HuH-7 (cell line): ENCODE measurements around the gene FBN3.

Experiments
- DNase-seq: peaks from one replicate; pipeline ENCODE4 v3.0.0; 2011; ENCODE audit warnings: low spot score

FBN3 gene

DNA sequence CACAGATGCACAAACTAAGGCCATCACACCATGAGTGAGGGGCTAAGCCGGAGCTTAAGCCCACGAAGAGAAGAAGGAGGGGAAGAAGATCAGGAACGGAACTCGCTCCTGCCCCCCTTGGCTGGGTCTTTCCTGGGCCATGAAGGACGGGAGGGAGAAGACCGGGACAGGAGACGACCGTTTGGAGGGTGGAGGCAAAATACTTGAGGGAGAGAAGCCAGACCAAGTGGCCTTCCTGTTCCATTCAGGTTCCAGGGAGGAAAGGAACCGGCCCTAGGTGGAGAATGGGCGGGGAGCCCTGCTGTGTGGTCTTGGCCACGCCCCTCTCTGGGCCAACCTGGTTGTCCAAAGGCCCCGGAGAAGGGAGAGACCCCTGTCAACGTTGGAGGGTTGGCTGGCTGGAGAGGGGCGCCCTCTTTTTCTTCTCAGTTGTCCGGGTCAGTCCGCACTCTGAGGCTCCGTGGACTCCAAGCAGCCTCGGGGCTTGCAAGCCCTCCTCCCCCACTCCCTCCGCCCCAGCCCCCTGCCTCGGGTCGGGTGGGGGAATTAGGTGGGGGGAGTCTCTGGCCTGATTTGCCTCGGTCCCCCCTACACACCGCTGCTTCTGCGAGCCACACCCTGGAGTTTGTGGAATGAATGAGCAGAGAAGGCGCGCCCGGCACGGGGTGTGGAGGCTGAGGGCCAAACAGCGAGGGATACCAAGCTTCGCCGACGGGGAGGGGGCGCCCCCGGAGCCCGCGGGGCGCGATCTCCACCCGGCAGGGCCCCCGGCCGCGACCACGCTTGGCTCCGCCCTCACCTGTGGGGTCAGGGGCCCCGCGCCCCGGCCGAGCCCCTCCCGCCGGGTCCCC lies 757 bp downstream of the FBN3 start:
- DNase-seq, result no peak

DNA sequence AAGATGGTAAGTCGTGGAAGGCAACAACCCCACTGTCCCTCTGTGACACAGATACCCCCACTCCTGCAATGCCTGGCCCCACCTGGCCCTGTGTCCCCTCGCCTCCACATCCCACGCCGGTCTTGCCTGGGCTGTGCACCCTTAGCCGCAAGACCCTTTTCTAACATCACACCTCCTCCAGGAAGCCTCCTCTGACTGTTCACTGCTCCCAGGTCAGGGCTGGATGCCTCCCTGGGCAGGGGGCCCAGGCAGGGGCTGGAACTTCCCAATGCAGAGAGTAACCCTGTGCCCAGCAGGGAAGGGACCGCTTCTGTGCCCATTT lies 1.3 kb downstream of the FBN3 start:
- no peak for DNase-seq

DNA sequence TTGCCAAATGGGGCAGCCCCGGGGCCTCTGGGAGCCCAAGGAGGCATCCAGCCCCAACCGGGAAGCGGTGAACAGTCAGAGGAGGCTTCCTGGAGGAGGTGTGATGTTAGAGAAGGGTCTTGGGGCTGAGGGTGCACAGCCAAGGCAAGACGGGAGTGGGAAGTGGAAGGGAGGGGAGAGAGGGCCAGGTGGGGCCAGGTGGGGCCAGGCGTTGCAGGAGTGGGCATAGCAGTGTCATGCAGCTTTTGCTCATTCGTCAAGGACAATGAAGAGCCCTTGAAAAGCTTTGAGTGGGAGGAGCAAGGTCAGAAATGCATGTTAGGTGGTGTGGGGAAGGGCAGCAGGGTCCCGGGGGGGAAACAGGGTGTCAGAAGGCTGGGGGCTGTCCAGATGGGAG lies 1.8 kb downstream of the FBN3 start:
- no peak for DNase-seq

DNA sequence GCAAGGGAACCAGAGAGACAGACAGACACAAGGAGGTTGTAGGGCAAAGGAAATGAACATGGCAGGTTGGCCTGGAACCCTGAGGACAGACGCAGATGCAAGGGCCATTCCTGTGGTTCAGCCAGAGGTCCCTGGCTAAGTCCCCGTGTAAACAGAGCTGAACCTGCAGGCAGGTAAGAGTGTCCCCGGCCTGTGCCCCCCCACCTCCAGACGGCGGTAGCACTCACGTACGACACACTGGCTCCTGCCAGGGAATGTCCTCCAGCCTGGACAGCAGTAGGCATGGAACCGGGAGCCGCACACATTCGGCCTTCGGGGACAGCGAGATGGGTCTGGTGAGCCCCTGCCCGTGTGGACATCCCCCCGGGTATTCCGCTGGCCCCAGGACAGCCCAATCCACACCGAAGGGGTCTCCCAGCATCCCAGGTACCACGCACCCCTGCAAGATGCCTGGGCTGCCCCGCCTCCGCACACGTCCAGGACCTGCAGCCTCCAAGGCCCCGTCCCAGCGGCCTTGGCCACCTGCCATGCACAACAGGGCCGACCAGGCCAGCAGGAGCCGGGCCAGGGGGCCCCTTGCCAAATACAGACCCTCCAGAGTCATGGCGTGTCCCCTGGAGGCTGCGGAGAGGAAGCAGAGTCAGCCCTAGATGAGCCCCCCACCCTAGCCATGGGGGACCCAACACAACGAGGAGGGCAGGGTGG lies 2.4 kb downstream of the FBN3 start:
- no peak for DNase-seq

DNA sequence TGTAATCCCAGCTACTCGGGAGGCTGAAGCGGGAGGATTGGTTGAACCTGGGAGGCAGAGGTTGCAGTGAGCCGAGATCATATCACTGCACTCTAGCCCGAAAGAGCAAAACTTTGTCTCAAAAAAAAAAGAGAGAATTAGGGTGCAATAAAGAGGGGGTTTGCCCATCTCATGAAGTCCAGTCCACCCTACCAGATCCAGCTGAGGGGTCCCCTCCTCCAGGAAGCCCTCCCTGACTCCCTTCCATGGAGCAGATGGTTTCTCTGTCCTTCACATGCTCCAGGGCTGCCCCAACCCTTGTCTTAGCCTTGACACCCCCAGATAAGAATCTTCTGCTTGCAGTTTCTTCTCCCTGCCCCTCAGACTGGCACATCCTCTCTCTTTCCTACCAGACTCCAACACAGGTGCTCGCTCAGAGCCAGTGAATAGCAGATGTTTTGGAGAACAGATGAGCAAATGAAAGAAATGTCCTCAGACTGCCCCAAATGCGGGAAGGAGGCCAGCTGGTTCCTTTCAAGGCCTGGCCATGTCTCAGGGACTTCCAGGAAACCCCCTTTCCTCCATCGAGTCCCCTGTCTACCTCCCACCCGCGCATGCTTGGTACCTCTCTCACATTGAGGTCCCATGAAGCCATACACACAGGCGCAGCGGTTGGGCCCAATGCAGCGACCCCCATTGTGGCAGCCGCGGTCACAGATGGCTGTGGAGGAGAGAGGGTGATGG lies 5.0 kb downstream of the FBN3 start:
- no peak for DNase-seq

DNA sequence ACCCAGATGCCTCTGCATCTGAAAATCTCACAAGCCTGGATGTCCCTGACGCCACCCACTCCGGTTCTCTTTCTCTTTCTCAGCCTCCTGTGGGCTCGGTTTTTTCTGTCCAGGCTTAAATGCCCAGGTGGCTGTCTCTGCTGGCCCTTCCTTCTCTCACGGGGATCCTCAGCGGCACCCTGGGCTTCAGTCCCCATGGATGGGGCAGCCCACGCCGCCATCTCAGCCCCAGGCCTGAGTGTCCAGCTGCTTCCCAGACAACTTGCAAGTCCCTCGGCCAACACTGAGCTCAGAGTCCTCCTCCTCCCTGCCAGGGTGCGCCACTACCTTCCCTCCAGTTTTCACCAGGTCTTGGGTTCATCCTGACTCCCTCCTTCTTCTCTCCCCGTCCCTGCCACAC lies 6.4 kb downstream of the FBN3 start:
- no peak for DNase-seq

DNA sequence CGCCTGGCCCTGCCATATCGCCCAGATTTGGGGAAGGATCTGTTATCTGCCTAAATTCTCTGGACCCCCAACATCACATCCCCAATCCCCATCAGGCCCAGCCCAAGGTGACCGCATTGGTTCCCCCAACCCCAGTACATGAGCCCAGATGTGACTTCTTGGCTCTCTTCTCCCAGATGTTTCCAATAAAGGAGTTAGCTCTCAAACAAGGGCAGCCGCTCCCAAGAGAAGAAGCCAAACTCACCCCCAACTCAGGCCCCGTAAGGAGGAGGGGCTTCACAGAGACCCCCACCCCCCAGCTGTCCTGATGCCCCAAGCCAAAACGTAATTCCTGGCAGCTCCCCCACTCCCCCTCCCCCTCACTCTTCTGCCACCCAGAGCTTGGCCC lies 6.9 kb downstream of the FBN3 start:
- DNase-seq, result no peak

DNA sequence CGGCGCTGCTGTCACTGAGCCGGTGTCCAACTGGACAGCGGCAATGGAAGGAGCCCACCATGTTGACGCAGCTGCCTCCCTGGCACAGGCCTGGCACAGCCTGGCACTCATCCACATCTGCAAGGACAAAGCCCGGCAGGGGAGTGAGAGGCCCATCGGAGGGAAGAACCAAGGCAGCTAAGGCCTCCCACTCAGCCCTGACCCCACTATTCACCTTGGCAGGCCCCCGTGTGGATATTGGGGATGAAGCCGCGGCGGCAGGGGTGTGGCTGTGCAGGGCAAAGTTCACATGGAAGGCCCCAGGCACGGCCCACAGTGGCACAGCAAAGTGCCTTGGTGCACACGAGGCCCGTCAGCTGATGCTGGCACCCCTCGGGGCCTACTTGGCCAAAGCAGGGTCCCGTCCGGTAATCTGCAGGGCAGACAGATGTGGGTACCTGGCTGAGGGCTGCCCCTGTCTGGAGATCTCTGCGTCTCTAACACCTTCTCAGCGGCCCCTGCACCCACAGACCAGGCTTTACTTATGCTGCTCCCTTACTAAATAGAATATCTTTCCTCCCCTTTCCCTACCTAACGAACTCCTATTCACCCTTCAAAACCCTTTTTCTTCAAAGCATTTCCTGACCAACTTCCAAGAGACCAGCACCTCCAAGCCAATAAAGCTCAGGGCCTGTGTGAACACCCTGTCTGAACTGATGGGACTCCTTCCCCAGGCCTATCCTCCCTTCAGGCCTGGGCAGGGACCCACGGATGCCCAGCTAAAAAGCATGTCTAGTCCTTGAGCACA lies 7.5 kb downstream of the FBN3 start:
- DNase-seq, result no peak

DNA sequence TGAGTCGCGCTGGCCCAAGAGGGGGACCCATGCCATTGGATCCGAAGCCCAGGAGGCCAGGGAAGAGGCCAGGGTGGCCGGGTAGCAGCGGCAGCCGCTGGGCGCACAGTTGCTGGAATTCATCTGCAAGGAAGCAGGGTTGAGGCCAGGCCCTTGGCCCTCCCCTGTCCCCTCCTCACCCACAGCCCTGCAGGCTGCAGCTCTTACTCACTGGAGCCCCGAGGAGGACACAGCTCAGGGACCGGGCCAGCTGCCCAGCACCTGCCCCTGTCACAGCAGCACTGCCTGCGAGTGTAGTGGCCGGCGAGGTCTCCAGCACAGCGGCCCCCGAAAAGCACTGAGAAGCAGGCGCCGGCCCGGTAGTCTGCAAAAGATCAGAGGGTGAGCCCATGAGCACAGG lies 11.2 kb downstream of the FBN3 start:
- DNase-seq, result no peak

DNA sequence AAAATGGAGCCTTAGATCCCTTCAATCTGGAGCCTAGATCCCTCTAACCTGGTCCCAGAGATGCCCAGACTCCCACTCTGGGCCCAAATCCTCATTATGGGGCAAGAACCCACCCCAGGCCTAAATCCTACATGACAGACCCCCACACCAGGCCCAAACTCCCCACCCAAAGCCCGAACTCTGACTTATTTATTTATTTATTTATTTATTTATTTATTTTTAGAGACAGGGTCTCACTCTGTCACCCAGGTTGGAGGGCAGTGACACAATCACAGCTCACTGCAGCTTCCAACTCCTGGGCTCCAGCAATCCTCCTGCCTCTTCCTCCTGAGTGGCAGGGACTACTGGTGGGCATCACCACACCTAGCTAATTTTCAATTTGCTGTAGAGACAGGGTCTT lies 12.0 kb downstream of the FBN3 start:
- DNase-seq, result no peak

DNA sequence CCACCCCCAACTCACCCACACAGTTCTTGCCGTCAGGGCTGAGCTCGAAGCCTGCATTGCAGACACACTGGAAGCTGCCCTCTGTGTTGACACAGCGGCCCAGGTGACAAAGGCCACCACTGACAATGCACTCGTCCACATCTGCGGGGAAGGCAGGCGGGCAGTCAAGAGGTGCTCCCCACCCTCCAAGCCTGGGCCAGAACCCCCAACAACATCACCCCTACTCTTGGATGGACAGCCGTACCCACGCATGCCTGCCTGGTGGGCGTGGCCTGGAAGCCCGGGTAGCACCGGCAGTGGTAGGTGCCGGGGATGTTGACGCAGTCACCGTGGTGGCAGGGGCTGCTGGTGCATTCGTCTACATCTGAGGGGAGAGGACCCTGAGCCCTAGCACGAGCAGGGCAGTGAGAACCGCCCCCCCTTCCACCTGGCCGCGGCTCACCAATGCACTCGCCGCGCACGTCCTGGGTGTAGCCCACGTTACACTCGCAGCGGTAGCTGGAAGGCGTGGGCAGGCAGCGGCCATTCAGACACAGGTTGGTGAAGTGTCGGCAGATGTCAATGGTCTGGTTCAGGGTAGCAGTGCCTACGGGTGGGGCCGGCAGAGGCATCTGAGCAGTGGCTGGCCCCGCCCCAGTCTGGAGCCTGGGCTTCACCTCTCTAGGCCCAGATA lies 13.3 kb downstream of the FBN3 start:
- no peak for DNase-seq

DNA sequence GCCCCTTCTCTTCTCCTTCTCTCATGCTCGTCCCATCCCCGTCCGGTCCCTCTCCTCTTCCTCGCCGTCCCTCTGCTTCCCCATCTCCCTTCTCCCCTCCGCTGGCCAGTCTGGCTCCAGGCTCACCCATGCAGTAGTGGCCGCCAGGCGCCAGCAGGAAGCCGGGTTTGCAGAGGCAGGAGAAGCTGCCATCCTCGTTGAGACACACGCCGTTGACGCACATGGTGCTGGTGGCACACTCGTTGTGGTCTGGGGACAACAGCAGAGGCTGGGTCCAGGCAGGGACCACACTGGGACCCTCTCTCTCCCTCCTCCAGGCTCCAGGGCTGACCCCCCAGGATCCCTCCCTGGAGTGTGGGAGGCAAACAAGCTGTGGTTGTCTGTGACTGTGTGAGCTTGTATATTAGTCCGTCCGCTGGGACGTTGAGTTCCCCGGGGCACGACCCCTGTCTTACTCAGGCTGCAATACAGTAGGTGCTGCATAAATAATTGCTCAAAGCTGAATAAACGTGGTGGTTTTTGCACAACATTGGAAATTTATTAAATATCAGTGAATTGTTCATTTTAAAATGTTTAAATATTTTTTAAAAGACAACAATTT lies 16.4 kb downstream of the FBN3 start:
- DNase-seq, result no peak

DNA sequence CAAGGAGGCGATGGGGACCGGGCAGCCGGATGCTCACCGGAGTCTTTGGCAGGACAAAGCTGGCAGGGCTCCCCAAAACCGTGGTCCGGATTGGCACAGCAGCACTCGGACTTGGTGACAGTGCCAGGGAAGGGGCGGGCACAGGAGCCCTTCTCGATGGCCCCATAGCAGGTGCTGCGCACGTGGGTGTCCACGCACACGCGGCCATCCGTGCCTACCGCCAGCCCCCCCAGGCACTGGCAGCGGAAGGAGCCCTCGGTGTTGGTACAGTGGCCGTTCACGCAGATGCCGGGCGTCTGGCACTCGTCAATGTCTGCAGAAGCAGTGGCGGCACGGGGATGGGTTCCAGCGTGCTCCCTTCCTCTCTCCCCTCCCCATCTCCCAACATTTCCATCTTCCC lies 17.9 kb downstream of the FBN3 start:
- no peak for DNase-seq

DNA sequence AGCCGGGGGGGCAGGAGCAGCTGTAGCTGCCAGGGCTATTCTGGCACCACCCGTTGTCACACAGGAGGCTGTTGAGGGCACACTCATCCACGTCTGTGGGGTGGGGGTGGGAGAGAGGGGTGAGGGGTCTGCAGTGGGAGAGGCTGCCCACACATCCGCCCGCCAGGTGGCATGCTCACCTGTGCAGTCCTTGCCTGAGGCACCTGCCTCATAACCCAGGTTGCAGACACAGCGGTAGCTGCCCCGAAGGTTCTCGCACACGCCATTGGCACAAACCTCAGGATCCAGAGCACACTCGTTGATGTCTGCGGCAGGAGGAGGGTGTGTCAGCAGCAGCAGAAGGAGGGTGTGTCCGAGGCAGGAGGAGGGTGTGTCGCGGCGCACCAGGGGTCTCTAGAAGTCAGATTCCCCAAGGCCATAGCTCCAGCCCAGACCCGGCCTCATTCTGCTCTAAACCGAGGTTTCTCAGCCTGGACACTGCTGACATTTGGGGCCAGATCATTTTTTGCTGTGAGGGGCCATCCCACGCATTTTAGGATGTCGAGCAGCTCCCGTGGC lies 20.3 kb downstream of the FBN3 start:
- DNase-seq, result no peak

DNA sequence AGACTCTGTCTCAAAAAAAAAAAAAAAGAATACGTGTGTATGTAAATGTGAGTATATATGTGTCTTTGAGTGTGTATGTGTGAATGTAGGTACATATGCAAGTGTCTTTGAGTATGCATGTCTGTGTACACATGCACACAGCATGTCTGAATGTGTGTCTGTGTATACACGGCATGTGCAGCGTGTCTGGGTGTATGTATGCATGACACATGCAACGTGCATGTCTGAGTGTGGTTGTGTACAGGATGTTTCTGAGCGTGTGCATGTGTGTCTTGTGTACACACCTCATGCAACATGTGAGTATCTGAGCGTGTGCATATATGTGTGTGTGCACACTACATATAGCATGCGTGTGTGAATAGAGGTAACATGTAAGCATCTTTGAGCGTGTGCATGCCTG lies 20.8 kb downstream of the FBN3 start:
- DNase-seq, result no peak

DNA sequence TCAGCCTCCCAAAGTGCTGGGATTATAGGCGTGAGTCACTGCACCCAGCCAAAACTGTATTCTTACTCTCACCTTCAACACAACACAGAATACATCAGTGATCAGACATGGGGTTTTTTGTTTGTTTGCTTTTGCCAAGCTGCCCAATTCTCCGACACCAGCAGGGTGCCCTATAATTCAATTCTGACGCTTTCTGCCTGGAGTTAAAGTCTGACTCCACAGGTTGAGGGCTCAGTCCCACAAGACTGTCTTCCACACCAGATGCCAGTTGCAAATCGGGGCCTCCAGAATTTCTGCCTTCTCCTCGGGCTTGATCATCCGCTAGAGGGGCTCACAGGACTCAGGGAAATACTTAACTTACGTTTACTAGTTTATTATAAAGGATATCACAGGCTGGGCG lies 22.1 kb downstream of the FBN3 start:
- DNase-seq, result no peak

DNA sequence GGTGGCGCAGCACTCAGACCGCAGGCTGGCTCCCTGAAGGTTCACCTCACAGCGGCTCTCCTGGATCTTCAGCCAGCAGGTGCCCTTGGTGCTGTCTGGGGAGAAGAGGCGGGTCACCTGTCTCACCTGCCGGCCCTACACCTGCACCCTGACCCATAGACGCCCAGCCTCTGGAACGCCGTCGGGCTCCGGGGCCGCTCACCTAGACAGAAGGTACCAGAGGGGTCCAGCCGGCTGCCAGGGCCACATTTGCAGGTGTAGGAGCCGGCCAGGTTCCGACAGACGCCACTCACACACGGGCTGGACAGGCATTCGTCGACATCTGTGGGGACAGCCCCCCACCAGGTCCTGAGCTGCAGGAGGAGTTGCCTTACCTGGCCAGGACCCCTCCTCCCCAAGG lies 22.9 kb downstream of the FBN3 start:
- DNase-seq, result no peak

DNA sequence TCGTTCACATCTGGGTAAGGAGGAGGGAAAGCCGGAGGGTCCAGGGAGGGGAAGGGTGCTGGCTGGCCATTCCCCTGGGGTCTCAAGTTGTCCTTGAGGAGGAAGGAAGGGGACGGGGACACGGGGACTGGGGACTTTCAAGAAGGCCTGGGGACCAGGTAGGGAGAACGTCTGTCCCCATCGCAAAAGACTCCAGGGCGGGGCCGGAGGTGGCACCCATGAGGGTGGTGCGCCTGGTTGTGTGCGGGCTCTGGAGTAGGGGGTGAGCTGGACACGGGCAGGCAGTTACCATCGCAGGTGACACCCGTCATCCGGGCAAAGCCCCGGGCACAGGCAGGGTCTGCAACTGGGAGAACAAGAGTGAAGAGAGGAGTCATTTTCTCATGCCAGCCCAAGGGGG lies 23.4 kb downstream of the FBN3 start:
- DNase-seq, result no peak

DNA sequence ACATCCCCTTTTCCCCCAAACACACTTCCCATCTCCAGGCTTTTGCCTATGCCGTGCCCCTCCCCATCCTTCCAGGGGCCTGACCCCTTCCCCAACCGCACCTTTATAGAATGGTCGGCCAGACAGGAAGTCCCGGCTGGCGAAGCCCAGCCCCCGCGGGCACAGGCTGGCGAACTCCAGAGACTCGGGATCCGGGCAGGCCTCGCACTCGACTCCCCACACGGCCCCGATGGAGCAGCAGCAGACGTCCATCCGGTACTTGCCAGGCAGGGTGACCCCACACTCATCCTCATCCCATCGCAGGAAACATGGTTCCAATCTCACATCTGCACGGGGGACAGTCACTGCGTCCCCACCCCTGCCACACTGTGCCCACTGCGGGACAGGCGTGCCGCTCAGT lies 25.7 kb downstream of the FBN3 start:
- DNase-seq, result no peak

DNA sequence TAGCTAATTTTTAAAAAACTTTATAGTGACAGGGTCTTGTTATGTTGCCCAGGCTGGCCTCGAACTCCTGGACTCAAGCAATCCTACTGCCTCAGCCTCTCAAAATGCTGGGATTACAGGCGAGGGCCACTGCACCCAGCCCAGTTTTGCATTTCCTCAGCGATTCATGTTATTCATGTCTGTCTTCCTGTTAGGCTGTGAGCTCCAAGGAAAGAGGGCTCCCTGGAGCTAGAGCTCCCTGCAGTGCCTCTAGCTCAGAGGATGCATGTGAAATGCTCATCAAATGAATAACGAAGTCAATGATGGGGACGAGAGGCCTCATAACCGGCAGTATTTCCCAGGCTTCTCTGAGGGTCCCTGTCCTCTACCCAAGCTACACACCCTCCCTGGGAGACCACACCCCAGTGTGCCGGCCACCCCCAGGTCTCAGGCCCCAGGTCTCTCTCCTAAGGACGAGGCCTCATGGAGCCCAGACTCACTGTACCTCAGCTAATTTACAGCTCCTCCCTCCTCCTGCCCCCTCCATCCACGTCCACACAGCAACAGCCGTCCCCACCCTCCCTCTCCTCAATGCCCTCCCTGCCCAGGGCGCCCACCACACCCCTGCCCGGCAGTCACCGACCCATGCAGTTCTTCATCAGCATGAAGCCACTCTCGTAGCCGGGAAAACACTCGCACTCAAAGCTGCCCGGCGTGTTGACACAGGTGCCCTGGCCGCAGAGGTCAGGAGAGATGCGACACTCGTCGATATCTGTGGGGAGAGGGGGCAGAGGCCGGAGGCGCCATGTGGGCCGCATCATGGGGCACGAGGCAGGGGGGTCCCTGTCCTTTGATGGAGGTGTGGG lies 28.5 kb downstream of the FBN3 start:
- DNase-seq, result no peak
